Measurements from ENCODE around the gene MRPL12. TPM values are rescaled to one million over a fixed set of nuclear protein-coding genes. Genes with fewer than 3 reads are reported as not detected.

Gene MRPL12
- total RNA-seq, 1 experiment from 2014 or later, result 260 TPM

GRCh38 chr17:81723651-81724209 is 20.6 kb downstream of the MRPL12 start:
- peak; percentile 15 for ATAC-seq
- H3K9ac ChIP-seq (ENCODE audit: low read length), result peak overlapping the region; percentile 9; the same call in 1 of the 2 replicates
- H2AFZ ChIP-seq (ENCODE audit: low read depth, low read length, poor library complexity, severe bottlenecking), result no peak overlapping the region
- no peak for DNase-seq (ENCODE audit: low read depth, low spot score)
- peak overlapping the region; percentile 24 for H3K27ac ChIP-seq (ENCODE audit: low read depth, low read length)
- peak overlapping the region in 1 of 2 experiments; percentile 3; a peak in 1 of 4 replicates for H3K4me3 ChIP-seq (replicated peaks in 1 of 2; ENCODE audit: low read depth in 1 of 2, low read length in 2 of 2)
- H3K79me2 ChIP-seq (ENCODE audit: insufficient read depth, low read length), result no peaks in the 10 kb centered on the region
- H3K4me1 ChIP-seq (ENCODE audit: control insufficient read depth in 1 of 2, insufficient read depth in 2 of 2, low read length in 2 of 2), result peaks cover 50 to 51% of the 10 kb centered on the region in 2 experiments
- H3K9me2 ChIP-seq (ENCODE audit: insufficient read depth), result no peaks in the 10 kb centered on the region
- H3K4me2 ChIP-seq (ENCODE audit: low read length), result peak overlapping the region; percentile 51
- H3K36me3 ChIP-seq (ENCODE audit: control insufficient read depth in 1 of 2, insufficient read depth in 2 of 2, low read length in 2 of 2), result no peaks in the 10 kb centered on the region
- H3K27me3 ChIP-seq (ENCODE audit: insufficient read depth, low read length), result no peaks in the 10 kb centered on the region
- BruUV-seq (replicated peaks), result TSS peak; percentile 23
- no peaks in the 10 kb centered on the region for H4K20me1 ChIP-seq (ENCODE audit: insufficient read depth)
- no peaks in the 10 kb centered on the region for H3K9me3 ChIP-seq (ENCODE audit: control insufficient read depth in 1 of 2, insufficient read depth in 1 of 2, low read depth in 1 of 2, low read length in 2 of 2)
- 0 out of 2 replicates have a peak, but pooled peaks have one; percentile 17 for TF ChIP-seq POLR2AphosphoS5 (IDR thresholded peaks at IDR 0.05; ENCODE audit: low read depth, low read length)
- no peak for TF ChIP-seq SRF (IDR thresholded peaks at IDR 0.05; ENCODE audit: low read depth)
- TF ChIP-seq POLR2A (IDR thresholded peaks at IDR 0.05; ENCODE audit: borderline replicate concordance, extremely low read depth, insufficient read depth, insufficient read length), result no peak
- no peak for TF ChIP-seq EZH2 (IDR thresholded peaks at IDR 0.05)
- CTCF ChIA-PET, result interaction anchor here (0.7 to 1.5 kb wide), 2 partner anchors 12 to 553 kb away, joined by 3 to 5 read pairs; no protein-coding TSS in a partner anchor
- RAD21 ChIA-PET (ENCODE audit: low non-redundant PET in 1 of 2, low total read pairs in 2 of 2, uncharacterized antibody in 2 of 2, unreplicated experiment in 2 of 2), result no interaction called here
- intact Hi-C loops (cut with micrococcal nuclease), result no loop called here
- POLR2A ChIA-PET, result interaction anchor here (0.7 kb wide), 1 partner anchor 608 kb away, joined by 3 read pairs; no protein-coding TSS in a partner anchor

GRCh38 chr17:81725439-81725838 is 22.3 kb downstream of the MRPL12 start:
- Histone ChIP-seq H3K4me3 (replicated peaks in 1 of 2; ENCODE audit: low read depth in 1 of 2, low read length in 2 of 2) (no peak overlapping the region), H3K79me2 (ENCODE audit: insufficient read depth, low read length) (no peaks in the 10 kb centered on the region), H3K4me1 (ENCODE audit: control insufficient read depth in 1 of 2, insufficient read depth in 2 of 2, low read length in 2 of 2) (peaks cover 50 to 51% of the 10 kb centered on the region in 2 experiments), H3K9ac (ENCODE audit: low read length) (no peak overlapping the region), H3K9me2 (ENCODE audit: insufficient read depth) (no peaks in the 10 kb centered on the region), H3K36me3 (ENCODE audit: control insufficient read depth in 1 of 2, insufficient read depth in 2 of 2, low read length in 2 of 2) (no peaks in the 10 kb centered on the region), H3K27ac (ENCODE audit: low read depth, low read length) (no peak overlapping the region), H3K27me3 (ENCODE audit: insufficient read depth, low read length) (no peaks in the 10 kb centered on the region), H3K4me2 (ENCODE audit: low read length) (no peak overlapping the region), H4K20me1 (ENCODE audit: insufficient read depth) (no peaks in the 10 kb centered on the region), H2AFZ (ENCODE audit: low read depth, low read length, poor library complexity, severe bottlenecking) (no peak overlapping the region), H3K9me3 (ENCODE audit: control insufficient read depth in 1 of 2, insufficient read depth in 1 of 2, low read depth in 1 of 2, low read length in 2 of 2) (no peaks in the 10 kb centered on the region)
- BruUV-seq (replicated peaks), result no TSS peak
- POLR2A ChIA-PET, result interaction anchor here (0.7 to 1.2 kb wide), 3 partner anchors 12 to 147 kb away, joined by 3 to 5 read pairs (median 3); no protein-coding TSS in a partner anchor
- no peak for ATAC-seq
- intact Hi-C loops (cut with micrococcal nuclease), result no loop called here
- TF ChIP-seq EZH2phosphoT487 (IDR thresholded peaks at IDR 0.05; ENCODE audit: borderline replicate concordance) (no peak), ELF1 (IDR thresholded peaks at IDR 0.05; ENCODE audit: borderline replicate concordance, low read depth) (no peak), CEBPB (IDR thresholded peaks at IDR 0.05; ENCODE audit: low read depth) (no peak), SP1 (IDR thresholded peaks at IDR 0.05; ENCODE audit: low read depth) (no peak), SRF (IDR thresholded peaks at IDR 0.05; ENCODE audit: low read depth) (no peak), SIN3A (IDR thresholded peaks at IDR 0.05; ENCODE audit: low read depth) (no peak), MAX (IDR thresholded peaks at IDR 0.05) (no peak), ZNF274 (IDR thresholded peaks at IDR 0.05; ENCODE audit: low read depth, low read length) (no peak), YY1 (IDR thresholded peaks at IDR 0.05; ENCODE audit: extremely low read depth, insufficient replicate concordance, low read depth, low read length) (no peak)
- TF ChIP-seq, protein P1, sequence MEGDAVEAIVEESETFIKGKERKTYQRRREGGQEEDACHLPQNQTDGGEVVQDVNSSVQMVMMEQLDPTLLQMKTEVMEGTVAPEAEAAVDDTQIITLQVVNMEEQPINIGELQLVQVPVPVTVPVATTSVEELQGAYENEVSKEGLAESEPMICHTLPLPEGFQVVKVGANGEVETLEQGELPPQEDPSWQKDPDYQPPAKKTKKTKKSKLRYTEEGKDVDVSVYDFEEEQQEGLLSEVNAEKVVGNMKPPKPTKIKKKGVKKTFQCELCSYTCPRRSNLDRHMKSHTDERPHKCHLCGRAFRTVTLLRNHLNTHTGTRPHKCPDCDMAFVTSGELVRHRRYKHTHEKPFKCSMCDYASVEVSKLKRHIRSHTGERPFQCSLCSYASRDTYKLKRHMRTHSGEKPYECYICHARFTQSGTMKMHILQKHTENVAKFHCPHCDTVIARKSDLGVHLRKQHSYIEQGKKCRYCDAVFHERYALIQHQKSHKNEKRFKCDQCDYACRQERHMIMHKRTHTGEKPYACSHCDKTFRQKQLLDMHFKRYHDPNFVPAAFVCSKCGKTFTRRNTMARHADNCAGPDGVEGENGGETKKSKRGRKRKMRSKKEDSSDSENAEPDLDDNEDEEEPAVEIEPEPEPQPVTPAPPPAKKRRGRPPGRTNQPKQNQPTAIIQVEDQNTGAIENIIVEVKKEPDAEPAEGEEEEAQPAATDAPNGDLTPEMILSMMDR (IDR thresholded peaks at IDR 0.05 in 2 of 3, conservative IDR thresholded peaks at IDR 0.05 in 1 of 3; ENCODE audit: borderline replicate concordance in 1 of 3, insufficient read depth in 1 of 3, low read depth in 2 of 3, low read length in 2 of 3), result no peak
- CTCF ChIA-PET, result interaction anchor here (1.3 to 1.5 kb wide), 2 partner anchors 10 to 305 kb away, joined by 3 read pairs; no protein-coding TSS in a partner anchor
- RAD21 ChIA-PET (ENCODE audit: low non-redundant PET in 1 of 2, low total read pairs in 2 of 2, uncharacterized antibody in 2 of 2, unreplicated experiment in 2 of 2), result no interaction called here
- DNase-seq (ENCODE audit: low read depth, low spot score), result no peak

All from HCT116 (cell line).